Skeletal muscle satellite cell (primary cell): ENCODE measurements around the gene FRMPD4.

ENCODE experiments used
- H3K27me3 ChIP-seq: 2 replicates; pipeline ENCODE4 v1.7.0; 2013; ENCODE audit warnings: low read length; ENCODE audit not compliant: control insufficient read depth, insufficient read depth
- H3K36me3 ChIP-seq: 2 replicates; pipeline ENCODE4 v1.7.0; 2013; ENCODE audit warnings: mild to moderate bottlenecking, control low read depth, low read length; ENCODE audit not compliant: insufficient read depth
- H3K4me1 ChIP-seq: 2 replicates; pipeline ENCODE4 v1.7.0; 2013; ENCODE audit warnings: low read length; ENCODE audit not compliant: control insufficient read depth, insufficient read depth
- H3K4me2 ChIP-seq: 2 replicates; pipeline ENCODE4 v1.7.0; 2013; ENCODE audit warnings: mild to moderate bottlenecking, low read length
- H3K4me3 ChIP-seq: 2 replicates; pipeline ENCODE4 v1.7.0; 2013; ENCODE audit warnings: low read length
- H3K9ac ChIP-seq: 2 replicates; pipeline ENCODE4 v1.7.0; 2013; ENCODE audit warnings: mild to moderate bottlenecking, low read depth, low read length, moderate library complexity
- H3K9me3 ChIP-seq: replicated peaks from 2 replicates; pipeline ENCODE4 v1.7.0; 2013; ENCODE audit warnings: mild to moderate bottlenecking, control low read depth, low read length

The FRMPD4 gene

GRCh38 chrX:12443534-12444098, 305.3 kb downstream of the FRMPD4 start:
- H3K4me2 ChIP-seq, result no peak overlapping the region
- H3K27me3 ChIP-seq, result no peaks in the 10 kb centered on the region
- no peak overlapping the region for H3K4me3 ChIP-seq
- H3K4me1 ChIP-seq, result peaks cover 43% of the 10 kb centered on the region
- H3K9me3 ChIP-seq, result no peaks in the 10 kb centered on the region
- H3K36me3 ChIP-seq, result no peaks in the 10 kb centered on the region
- H3K9ac ChIP-seq, result no peak overlapping the region

- peaks cover 27% of the 10 kb centered on the region for H3K4me1 ChIP-seq
- H3K36me3 ChIP-seq, result no peaks in the 10 kb centered on the region
- peak overlapping the region; percentile 19 for H3K4me2 ChIP-seq
- peak overlapping the region; percentile 74 for H3K9ac ChIP-seq
- H3K27me3 ChIP-seq, result no peaks in the 10 kb centered on the region
- no peak overlapping the region for H3K4me3 ChIP-seq
- no peaks in the 10 kb centered on the region for H3K9me3 ChIP-seq
Observed at GRCh38 chrX:12446342-12447075, 308.2 kb downstream of the FRMPD4 start.

- peaks cover 18% of the 10 kb centered on the region for H3K4me1 ChIP-seq
- no peaks in the 10 kb centered on the region for H3K36me3 ChIP-seq
- H3K4me3 ChIP-seq, result no peak overlapping the region
- H3K27me3 ChIP-seq, result no peaks in the 10 kb centered on the region
- no peaks in the 10 kb centered on the region for H3K9me3 ChIP-seq
- peak overlapping the region; percentile 74 for H3K9ac ChIP-seq
- H3K4me2 ChIP-seq, result peak overlapping the region; percentile 34
Observed at GRCh38 chrX:12447448-12448064, 309.3 kb downstream of the FRMPD4 start.

- H3K9me3 ChIP-seq, result no peaks in the 10 kb centered on the region
Observed at GRCh38 chrX:12452268-12452667, 314.0 kb downstream of the FRMPD4 start.

GRCh38 chrX:12460929-12461328, 322.7 kb downstream of the FRMPD4 start:
- H3K4me2 ChIP-seq, result no peak overlapping the region

More at GRCh38 chrX:12452268-12452667, 314.0 kb downstream of the FRMPD4 start:
- H3K4me2 ChIP-seq, result no peak overlapping the region
- peaks cover 4% of the 10 kb centered on the region for H3K4me1 ChIP-seq
- H3K36me3 ChIP-seq, result no peaks in the 10 kb centered on the region
- H3K27me3 ChIP-seq, result no peaks in the 10 kb centered on the region
- no peak overlapping the region for H3K9ac ChIP-seq
- no peak overlapping the region for H3K4me3 ChIP-seq

GRCh38 chrX:12463052-12463451, 324.8 kb downstream of the FRMPD4 start:
- Histone ChIP-seq H3K36me3 (no peaks in the 10 kb centered on the region), H3K4me3 (no peak overlapping the region), H3K9ac (no peak overlapping the region), H3K4me1 (no peaks in the 10 kb centered on the region), H3K4me2 (no peak overlapping the region), H3K27me3 (no peaks in the 10 kb centered on the region), H3K9me3 (no peaks in the 10 kb centered on the region)

More at GRCh38 chrX:12460929-12461328, 322.7 kb downstream of the FRMPD4 start:
- Histone ChIP-seq H3K9me3 (no peaks in the 10 kb centered on the region), H3K4me1 (no peaks in the 10 kb centered on the region), H3K9ac (no peak overlapping the region), H3K36me3 (no peaks in the 10 kb centered on the region), H3K4me3 (no peak overlapping the region), H3K27me3 (no peaks in the 10 kb centered on the region)

- Histone ChIP-seq H3K9me3 (no peaks in the 10 kb centered on the region), H3K9ac (no peak overlapping the region), H3K27me3 (no peaks in the 10 kb centered on the region), H3K4me3 (no peak overlapping the region), H3K36me3 (no peaks in the 10 kb centered on the region), H3K4me1 (no peaks in the 10 kb centered on the region), H3K4me2 (no peak overlapping the region)
Observed at GRCh38 chrX:12463873-12464272, 325.6 kb downstream of the FRMPD4 start.

GRCh38 chrX:12467321-12467720, 329.0 kb downstream of the FRMPD4 start:
- no peaks in the 10 kb centered on the region for H3K4me1 ChIP-seq
- H3K9me3 ChIP-seq, result no peaks in the 10 kb centered on the region
- no peaks in the 10 kb centered on the region for H3K36me3 ChIP-seq
- H3K9ac ChIP-seq, result no peak overlapping the region
- no peaks in the 10 kb centered on the region for H3K27me3 ChIP-seq
- no peak overlapping the region for H3K4me2 ChIP-seq
- H3K4me3 ChIP-seq, result no peak overlapping the region

GRCh38 chrX:12469296-12469695, 331.0 kb downstream of the FRMPD4 start:
- H3K4me1 ChIP-seq, result no peaks in the 10 kb centered on the region
- H3K4me2 ChIP-seq, result no peak overlapping the region
- no peak overlapping the region for H3K4me3 ChIP-seq
- H3K9me3 ChIP-seq, result no peaks in the 10 kb centered on the region
- H3K9ac ChIP-seq, result no peak overlapping the region
- H3K36me3 ChIP-seq, result no peaks in the 10 kb centered on the region
- H3K27me3 ChIP-seq, result no peaks in the 10 kb centered on the region

GRCh38 chrX:12471061-12471460, 332.8 kb downstream of the FRMPD4 start:
- Histone ChIP-seq H3K9ac (no peak overlapping the region), H3K9me3 (no peaks in the 10 kb centered on the region), H3K4me3 (no peak overlapping the region), H3K4me2 (no peak overlapping the region), H3K27me3 (no peaks in the 10 kb centered on the region), H3K4me1 (no peaks in the 10 kb centered on the region), H3K36me3 (no peaks in the 10 kb centered on the region)

GRCh38 chrX:12480956-12481355, 342.7 kb downstream of the FRMPD4 start:
- Histone ChIP-seq H3K27me3 (no peaks in the 10 kb centered on the region), H3K4me2 (no peak overlapping the region), H3K9me3 (no peaks in the 10 kb centered on the region), H3K9ac (no peak overlapping the region), H3K4me1 (no peaks in the 10 kb centered on the region), H3K4me3 (no peak overlapping the region), H3K36me3 (no peaks in the 10 kb centered on the region)
